ENCODE results near the gene KEAP1.

The KEAP1 gene

GRCh38 chr19:10439588-10439987, 63.6 kb downstream of the KEAP1 start:
- no peak for TF ChIP-seq CTCF (IDR thresholded peaks at IDR 0.05; ENCODE audit: low read depth, low read length)
- no peak overlapping the region for H3K4me3 ChIP-seq (ENCODE audit: low read depth, low read length)
- DNase-seq (ENCODE audit: low read depth, low spot score): no peak
- in situ Hi-C loops (cut with HindIII; ENCODE audit: low sequenced_read_pairs): no loop called here

All from astrocyte of the spinal cord (primary cell).